ENCODE measurements around the gene EZR.

Gene EZR

GRCh38 chr6:158772851-158773371, 46.3 kb downstream of the EZR start:
- peak; percentile 56 for DNase-seq

GRCh38 chr6:158772172-158772571, 47.0 kb downstream of the EZR start:
- DNase-seq = no peak

- DNase-seq = peak; percentile 46
These were observed 47.6 kb downstream of the EZR start for GRCh38 chr6:158771399-158772152.

GRCh38 chr6:158770533-158771330, 48.4 kb downstream of the EZR start:
- DNase-seq = peak; percentile 37

DNA sequence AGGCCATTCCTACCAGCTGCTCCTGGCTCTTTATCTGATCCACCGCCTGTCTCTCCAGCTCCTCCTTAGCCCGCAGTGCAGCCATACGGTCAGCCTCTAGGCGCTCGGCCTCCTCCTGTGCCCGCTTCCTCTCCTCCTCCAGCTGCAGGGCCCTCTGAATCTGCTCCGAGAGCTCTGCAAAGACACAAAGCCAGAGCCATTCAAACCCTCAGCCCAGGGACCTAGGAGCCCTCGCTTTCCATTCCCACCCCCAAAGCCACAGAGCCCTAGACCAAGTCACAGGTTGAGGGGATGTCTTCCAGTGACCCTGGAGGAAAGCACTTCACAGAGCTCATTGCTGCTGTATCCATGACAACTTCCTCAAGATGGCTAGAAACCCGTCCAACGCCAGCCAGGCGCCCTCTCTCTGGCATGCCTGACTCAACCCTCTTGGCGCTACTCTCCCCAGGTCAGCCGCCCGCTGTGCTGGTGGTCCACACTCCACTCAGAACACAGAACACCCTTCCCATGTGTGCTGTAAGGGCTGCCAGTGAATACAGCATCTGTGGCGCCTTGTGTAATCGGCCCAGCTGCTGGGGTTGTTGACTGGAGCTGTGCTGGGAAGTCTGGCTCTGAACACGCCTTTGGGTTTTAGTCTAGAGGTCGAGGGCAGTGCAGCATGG, 49.3 kb downstream of the EZR start:
- DNase-seq = peak; percentile 33

- DNase-seq = no peak
These were observed 49.9 kb downstream of the EZR start for GRCh38 chr6:158769234-158769770.

GRCh38 chr6:158768436-158768835, 50.7 kb downstream of the EZR start:
- peak; percentile 30 for DNase-seq

- DNase-seq = peak; percentile 32
These were observed 51.5 kb downstream of the EZR start for GRCh38 chr6:158767709-158768108.

DNA sequence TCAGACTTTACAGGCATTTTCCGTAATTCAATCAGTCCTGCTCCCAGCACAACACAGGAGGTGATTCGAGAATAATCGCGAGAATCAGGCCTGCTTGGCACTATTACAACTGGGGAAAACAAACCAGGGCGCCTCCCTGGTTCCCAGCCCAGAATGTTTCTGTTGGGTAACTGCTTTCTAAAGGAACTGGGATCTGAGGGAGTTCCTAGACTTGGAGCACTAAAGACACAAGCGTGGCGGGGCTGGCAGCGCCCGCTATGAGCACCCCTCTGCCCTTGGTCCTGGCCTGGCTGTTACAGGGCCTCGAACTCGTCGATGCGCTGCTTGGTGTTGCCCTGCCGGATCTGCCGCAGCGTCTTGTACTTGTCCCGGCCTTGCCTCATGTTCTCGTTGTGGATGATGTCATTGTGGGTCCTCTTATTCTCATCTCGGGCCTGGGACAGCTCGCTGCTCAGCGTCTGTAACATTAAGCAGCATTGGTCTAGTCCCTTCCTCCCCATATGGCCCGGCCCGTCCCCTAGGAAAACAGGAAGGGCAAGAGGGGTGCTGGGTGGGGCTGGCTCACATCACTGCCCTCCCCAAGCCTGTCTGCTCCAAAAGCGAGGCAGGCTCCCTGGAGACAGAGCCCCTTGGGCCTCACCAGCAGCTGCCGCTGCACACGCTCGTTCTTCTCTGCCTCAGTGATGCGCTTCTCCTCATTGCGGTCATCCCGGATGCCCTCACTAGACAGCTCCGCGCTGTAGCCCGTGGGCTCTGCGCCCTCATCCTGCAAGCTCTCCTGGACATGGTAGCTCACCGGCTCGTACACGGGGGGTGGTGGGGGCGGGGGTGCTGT, 52.3 kb downstream of the EZR start:
- peak; percentile 32 for DNase-seq

DNA sequence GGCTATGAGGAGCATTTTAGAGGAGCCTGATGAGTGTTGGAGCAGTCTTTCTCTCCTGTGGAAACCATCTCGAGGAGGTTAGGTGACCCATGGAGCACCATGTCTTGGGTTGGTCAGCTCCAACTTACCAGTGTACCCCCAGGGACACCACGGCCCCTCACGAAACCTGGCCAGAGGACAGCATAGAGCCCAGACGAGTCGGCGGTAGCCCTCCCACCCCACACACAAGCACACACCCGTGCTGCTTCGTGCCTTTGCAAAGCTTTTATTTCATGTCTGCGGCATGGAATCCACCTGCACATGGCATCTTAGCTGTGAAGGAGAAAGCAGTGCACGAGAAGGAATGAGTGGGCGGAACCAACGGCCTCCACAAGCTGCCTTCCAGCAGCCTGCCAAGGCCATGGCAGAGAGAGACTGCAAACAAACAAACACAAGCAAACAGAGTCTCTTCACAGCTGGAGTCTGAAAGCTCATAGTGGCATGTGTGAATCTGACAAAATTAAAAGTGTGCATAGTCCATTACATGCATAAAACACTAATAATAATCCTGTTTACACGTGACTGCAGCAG, 53.6 kb downstream of the EZR start:
- peak; percentile 37 for DNase-seq

DNA sequence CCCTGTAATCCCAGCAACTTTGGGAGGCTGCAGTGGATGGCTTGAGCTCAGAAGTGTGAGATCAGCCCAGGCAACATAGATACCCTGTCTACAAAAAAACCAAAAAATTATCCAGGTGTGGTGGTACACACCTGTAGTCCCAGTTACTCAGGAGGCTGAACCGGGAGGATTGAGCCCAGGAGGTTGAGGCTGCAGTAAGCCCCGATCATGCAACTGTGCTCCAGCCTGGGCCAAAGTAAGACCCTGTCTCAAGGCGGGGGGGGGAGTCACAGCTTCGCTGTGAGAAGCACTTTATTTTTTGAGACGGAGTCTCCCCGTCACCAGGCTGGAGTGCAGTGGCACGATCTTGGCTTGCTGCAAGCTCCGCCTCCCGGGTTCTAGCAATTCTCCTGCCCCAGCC, 54.2 kb downstream of the EZR start:
- peak; percentile 45 for DNase-seq

GRCh38 chr6:158764183-158764849, 54.9 kb downstream of the EZR start:
- DNase-seq = peak; percentile 43

DNA sequence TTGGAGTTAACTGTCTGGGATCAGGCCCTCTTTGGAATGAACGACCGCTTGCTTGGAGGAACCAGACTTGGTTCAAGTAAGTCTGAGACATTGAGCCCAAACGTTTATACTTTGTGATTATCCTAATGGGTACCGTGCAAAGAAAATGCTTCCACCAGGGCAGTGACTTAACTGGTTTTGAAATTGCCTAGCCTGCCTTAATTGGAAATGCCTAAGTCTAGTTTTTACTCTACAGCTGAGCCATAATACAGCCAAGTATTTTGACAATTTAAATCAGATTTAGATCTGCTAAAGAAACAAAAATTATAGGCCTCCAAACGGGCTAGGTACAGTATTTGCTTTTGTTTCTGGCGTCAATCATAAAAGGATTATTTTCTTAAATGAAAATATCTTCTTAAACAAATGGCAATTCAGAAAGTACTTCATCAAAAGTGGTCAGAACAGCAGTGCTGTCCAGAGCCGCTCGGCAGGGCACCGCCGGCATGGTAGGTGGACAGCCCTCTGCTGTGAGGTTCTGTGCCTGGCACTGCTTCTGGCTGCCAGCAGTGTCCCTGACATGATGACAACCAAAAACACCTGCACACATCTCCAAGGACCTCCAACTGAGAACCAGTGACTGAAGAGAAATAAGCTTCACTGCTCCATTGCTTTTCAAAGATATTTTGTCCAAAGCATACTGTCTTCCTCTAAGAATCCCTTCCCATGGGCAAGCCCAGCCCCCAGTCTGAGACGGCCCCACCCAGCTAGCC, 55.6 kb downstream of the EZR start:
- peak; percentile 42 for DNase-seq

GRCh38 chr6:158762787-158763433, 56.3 kb downstream of the EZR start:
- peak; percentile 42 for DNase-seq

DNA sequence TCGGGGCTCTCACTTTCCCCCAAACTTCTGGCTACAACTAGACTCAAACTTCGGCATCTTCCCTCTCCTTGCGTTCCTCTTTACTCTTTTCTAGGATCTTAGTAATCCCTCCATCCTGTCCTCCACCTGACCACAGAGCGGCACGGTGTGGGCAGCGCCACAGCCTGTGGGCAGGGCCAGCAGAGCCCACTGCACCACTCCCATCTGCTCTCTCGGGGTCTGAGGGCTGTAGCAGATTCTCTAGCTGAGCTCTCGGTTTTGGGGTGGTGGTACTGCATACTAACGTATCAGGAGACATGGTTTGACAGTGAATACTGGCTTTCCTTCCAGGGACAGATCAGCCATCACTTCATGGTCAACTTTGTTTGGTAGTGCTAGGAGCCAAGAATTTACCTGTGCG, 57.4 kb downstream of the EZR start:
- DNase-seq = peak; percentile 32

DNA sequence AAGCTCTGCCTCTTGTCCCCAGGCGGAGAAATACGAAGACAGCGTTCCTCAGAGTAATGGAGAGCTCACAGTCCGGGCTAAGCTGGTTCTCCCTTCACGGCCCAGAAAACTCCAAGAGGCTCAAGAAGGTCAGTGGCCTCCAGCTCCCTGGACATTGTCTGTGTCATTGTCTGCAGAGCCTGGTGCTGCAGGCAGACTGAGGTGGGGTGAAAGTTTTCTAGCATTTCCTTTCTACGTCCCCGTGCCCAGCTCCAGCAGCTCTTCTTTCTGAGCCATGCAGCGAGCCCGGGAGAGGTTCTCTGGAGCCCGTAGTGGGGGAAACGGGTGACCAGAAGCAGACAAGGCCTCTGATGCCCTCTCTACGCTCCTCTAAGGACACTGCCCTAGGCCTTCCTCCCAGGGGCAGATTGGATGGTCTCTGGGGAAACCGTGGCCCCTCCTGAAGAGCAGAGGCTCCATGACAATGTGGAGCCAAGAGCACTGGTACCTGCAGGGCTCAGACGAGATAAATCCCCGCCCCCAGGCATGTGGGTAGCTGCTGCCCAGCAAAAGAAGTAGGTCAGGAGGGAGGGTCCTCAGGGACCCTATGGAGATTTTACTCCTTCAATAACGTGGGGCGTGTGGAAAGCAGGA, 58.4 kb downstream of the EZR start:
- peak; percentile 22 for DNase-seq

DNA sequence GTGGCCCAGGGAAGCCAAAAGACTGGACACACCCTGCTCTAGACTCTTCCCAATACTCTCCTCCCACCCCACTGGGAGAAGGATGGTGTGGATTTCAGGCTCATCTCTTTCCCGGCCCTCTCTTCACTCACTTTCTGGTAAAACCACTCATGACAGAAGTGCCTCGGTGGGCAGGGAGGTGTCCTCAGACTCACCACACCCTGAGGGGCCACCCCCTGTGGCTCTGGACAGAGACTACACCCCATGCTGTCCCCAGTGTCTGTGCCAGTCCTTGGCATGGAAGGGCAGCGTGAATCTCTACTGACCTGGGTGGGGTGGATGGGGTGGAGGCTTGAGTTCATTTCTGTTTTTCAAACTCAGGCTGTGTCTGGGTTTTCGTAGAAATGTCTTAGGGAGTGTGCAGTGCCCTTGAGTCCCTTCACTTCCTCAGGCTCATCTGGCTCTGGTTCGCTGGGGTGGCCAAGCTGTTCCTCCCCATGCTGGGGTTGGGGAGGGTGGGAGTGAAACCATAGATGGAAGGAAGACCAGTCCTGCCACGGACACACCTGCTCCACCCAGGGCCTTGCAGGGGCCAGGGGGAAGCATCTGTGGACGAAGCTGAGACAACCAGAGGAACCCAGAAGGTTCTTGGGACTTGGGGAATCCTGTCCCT, 59.1 kb downstream of the EZR start:
- peak; percentile 28 for DNase-seq

- DNase-seq = peak; percentile 16
These were observed 60.2 kb downstream of the EZR start for GRCh38 chr6:158758941-158759479.

- DNase-seq = peak; percentile 9
These were observed 60.7 kb downstream of the EZR start for GRCh38 chr6:158758451-158758860.

All from CD4-positive, alpha-beta T cell treated with Interleukin-17A for 1 hour (primary cell).